Mucosa of descending colon (tissue), 3 donors: ENCODE measurements around the gene AP1G2. TPM values are rescaled to one million over a fixed set of nuclear protein-coding genes. Genes with fewer than 3 reads are reported as not detected.

Experiments
- ATAC-seq: fragments of 200-7000 bp; cut with Tn5 transposase; one replicate; pipeline ENCODE4 v1.9.1; 2020; ENCODE audit warnings: mild to moderate bottlenecking, moderate library complexity
- DNase-seq, 3 donors: peaks; one replicate each; pipeline ENCODE4 v3.0.0-alpha.2; 2020
- H3K36me3 ChIP-seq: fragments of 200-600 bp; one replicate; pipeline ENCODE4 v1.8.0; 2021; ENCODE audit warnings: low read depth, mild to moderate bottlenecking
- H3K4me1 ChIP-seq: fragments of 200-600 bp; one replicate; pipeline ENCODE4 v1.8.0; 2021; ENCODE audit warnings: low read depth, mild to moderate bottlenecking
- H3K4me3 ChIP-seq: fragments of 200-600 bp; one replicate; pipeline ENCODE4 v1.8.0; 2021; ENCODE audit warnings: mild to moderate bottlenecking
- H3K9me3 ChIP-seq: fragments of 200-600 bp; one replicate; pipeline ENCODE4 v1.8.0; 2021; ENCODE audit warnings: mild to moderate bottlenecking
- CTCF ChIP-seq: fragments of 200-600 bp; IDR thresholded peaks from one replicate; pipeline ENCODE4 v1.8.0; 2022; ENCODE audit warnings: antibody characterized with exemption, mild to moderate bottlenecking
- intact Hi-C, 2 donors: fragments of 100-400 bp; cut with DNase I in 1 of 2; cut with micrococcal nuclease in 1 of 2; formaldehyde crosslinking; loops; one replicate each; pipeline versions ENCODE4 v1.11.0 to v1.11.1; 2022; cut with DNase I, micrococcal nuclease
- total RNA-seq, 3 donors: library from RNA; stranded (reverse); fragmentation: NEBNext Ultra II Directional in 2 of 3; extraction: Animal tissue kit (Norgen Biotek cat#: 25700) in 2 of 3; gene quantifications; one replicate each; pipeline versions ENCODE4 v1.2.1 to v1.2.4, GENCODE V29; 2021 to 2023
- donor health status: DM: no; HTN: no; CAD: no; lungs with moderate emphysema.
- donor health status: DM: no; HTN: no; CAD: no.
- donor health status: DM: no; HTN: yes; CAD: no.

The AP1G2 gene
- total RNA-seq, 3 donors from 2014 or later: 95.4 to 271 (median 122) TPM

- Histone ChIP-seq H3K4me3 (no peak overlapping the region), H3K9me3 (no peaks in the 10 kb centered on the region), H3K4me1 (no peaks in the 10 kb centered on the region), H3K36me3 (no peaks in the 10 kb centered on the region)
- intact Hi-C loops: no loop called here
- DNase-seq (no peak), ATAC-seq (no peak)
- TF ChIP-seq CTCF: no peak
Observed at GRCh38 chr14:23566112-23566777, 1.3 kb downstream of the AP1G2 start.

DNA sequence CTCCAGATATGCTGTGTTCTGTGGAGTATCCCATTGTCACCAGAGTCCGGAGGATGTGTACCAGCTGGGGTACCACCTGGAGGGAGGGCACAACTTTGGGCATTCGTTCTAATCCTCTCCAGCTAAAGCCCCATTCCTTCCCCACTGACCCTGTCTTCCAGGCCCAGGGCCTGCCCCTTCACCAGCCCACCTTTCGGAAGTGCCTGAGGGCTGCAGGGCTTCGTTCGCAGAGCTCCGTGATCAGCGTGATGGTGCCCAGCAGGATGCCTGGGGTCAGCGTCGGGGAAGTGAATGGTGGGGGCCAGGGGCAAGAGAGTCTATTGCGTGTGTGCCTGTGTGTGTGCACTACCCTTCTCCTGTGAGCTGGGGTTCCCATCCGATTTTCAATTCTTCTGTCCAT lies 2.0 kb downstream of the AP1G2 start:
- ATAC-seq (no peak), DNase-seq (no peak)
- Histone ChIP-seq H3K36me3 (peaks cover 4% of the 10 kb centered on the region), H3K4me1 (no peaks in the 10 kb centered on the region), H3K4me3 (no peak overlapping the region), H3K9me3 (no peaks in the 10 kb centered on the region)
- intact Hi-C loops: no loop called here
- no peak for TF ChIP-seq CTCF

DNA sequence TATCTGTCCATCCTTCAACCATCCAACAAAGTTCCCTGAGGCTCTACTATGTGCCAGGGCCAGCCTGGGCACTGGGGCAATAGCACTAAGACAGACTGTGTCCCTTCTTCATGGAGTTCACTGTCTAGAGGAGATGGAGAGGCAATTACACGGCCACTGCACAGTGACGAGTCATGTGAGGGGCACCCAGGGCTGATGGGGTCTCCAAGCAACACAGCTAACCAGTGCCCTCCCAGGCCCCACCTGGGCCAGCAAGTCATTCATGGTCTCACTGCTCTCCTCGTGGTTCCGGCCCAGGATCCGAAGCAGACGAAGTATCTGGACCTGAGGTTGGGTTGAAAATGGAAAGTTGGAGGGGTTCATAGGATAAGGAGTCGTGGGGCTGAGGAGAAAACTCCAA lies 2.7 kb downstream of the AP1G2 start:
- no peak for DNase-seq
- Histone ChIP-seq H3K4me1 (no peaks in the 10 kb centered on the region), H3K36me3 (peaks cover 4% of the 10 kb centered on the region), H3K4me3 (no peak overlapping the region), H3K9me3 (no peaks in the 10 kb centered on the region)
- intact Hi-C loops: loop anchor here (5.0 kb wide), 1 partner anchor 88 kb away; no protein-coding TSS in a partner anchor
- TF ChIP-seq CTCF: no peak
- no peak for ATAC-seq

DNA sequence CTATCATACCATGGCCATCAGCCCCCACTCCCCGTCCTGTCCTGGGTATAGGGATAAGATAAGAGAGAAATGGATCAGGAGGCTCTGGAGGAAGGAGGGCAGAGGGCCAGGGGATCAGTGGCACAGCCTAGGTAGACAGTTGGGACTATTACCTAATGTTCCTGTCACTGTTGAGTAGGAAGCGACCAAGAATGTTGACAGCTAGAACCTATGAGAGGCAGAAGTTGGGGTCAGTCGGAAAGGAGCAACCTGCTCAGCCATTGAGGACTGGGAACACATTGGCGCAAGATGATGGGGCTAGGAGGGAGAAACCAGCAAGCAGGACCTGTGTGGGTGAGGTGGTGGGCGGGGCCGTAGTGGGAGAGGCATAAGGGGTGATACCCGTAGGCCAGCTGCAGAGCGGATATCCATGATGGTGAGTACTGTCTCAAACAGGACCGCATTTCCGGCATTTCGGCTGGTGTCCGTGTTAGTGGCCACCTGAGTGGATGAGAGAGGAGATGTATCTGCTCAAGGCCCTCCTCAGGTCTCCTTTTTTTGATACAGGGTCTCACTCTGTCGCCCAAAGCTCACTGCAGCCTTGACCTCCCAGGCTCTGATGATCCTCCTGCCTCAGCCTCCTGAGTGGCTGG lies 3.3 kb downstream of the AP1G2 start:
- no peak for TF ChIP-seq CTCF
- Histone ChIP-seq H3K4me1 (no peaks in the 10 kb centered on the region), H3K36me3 (peaks cover 4% of the 10 kb centered on the region), H3K9me3 (no peaks in the 10 kb centered on the region), H3K4me3 (no peak overlapping the region)
- ATAC-seq (no peak), DNase-seq (no peak)
- intact Hi-C loops: loop anchor here (5.0 kb wide), 1 partner anchor 87 kb away; no protein-coding TSS in a partner anchor

DNA sequence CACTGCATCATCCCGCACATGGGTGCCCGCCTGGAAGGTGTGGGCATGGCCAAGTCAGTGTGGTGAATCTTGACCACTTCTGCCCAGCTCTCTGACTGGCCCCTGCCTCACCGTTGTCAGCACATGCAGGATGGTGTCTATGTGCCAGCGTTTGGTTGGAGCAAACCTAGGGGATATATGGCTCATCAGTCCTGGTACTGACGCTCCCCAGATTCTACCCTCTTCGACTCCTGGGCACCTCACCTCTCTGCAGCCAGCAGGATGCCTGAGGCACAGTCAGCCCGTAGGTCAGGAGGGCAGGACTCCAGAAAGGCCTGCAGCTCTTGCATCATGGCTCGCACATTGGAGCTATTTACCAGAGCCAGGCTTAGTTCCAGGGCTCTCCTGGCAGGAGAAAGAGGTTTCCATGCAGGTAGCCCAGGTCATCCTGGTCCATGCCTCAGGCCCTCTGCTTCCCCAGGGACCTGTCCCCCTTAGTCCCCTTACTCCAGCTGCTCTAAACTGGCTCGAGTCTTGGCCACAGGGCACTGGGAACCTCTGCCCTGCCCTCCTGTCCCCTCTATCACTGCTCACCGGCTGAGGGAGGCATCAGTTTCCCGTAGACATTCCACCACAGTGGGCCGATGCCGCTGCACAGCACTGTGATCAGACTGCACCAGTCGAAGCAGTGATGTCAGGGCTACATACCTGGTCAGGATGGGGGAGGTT lies 4.0 kb downstream of the AP1G2 start:
- intact Hi-C loops: loop anchor here (5.0 kb wide), 1 partner anchor 86 kb away; no protein-coding TSS in a partner anchor
- peaks cover 4% of the 10 kb centered on the region for H3K36me3 ChIP-seq
- H3K4me3 ChIP-seq: no peak overlapping the region

More for the DNA sequence above, 4.0 kb downstream of the AP1G2 start:
- no peaks in the 10 kb centered on the region for H3K9me3 ChIP-seq
- DNase-seq: no peak
- no peak for ATAC-seq
- no peak for TF ChIP-seq CTCF
- no peaks in the 10 kb centered on the region for H3K4me1 ChIP-seq
